Fibroblast of pulmonary artery (primary cell): ENCODE results near the gene OR8D4.

Source experiments
- DNase-seq: peaks from one replicate; pipeline ENCODE4 v3.0.0-alpha.2; 2010; ENCODE audit warnings: low read depth
- H3K4me3 ChIP-seq: replicated peaks from 2 replicates; pipeline ENCODE4 v1.5.1; 2011; ENCODE audit warnings: low read depth, mild to moderate bottlenecking, control low read depth, low read length, moderate library complexity
- CTCF ChIP-seq: IDR thresholded peaks from 2 replicates; pipeline ENCODE4 v1.5.1; 2011; ENCODE audit warnings: mild to moderate bottlenecking, control low read depth, low read length, inconsistent platforms; ENCODE audit errors: missing control alignments

The OR8D4 gene

GRCh38 chr11:123924027-123924426 lies 22.1 kb downstream of the OR8D4 start:
- no peak for DNase-seq
- no peak overlapping the region for H3K4me3 ChIP-seq
- no peak for TF ChIP-seq CTCF

GRCh38 chr11:123939317-123939716 lies 37.4 kb downstream of the OR8D4 start, which contains the start of gene OR4D5:
Gene OR4D5, plus strand, starts transcription at chr11:123939617. Its CDS starts 0 bp downstream, at chr11:123939617.
- H3K4me3 ChIP-seq: no peak within 1 kb of the TSS
- DNase-seq: no peak
- TF ChIP-seq CTCF: no peak

- no peak for DNase-seq
- no peak for TF ChIP-seq CTCF
- no peak overlapping the region for H3K4me3 ChIP-seq
These were observed 40.4 kb downstream of the OR8D4 start for GRCh38 chr11:123942413-123942812.

GRCh38 chr11:123943738-123944137 lies 41.8 kb downstream of the OR8D4 start, which contains the start of gene OR6T1:
Gene OR6T1, minus strand, starts transcription at chr11:123943838. Its CDS starts 0 bp downstream, at chr11:123943838.
- no peak for TF ChIP-seq CTCF
- no peak within 1 kb of the TSS for H3K4me3 ChIP-seq
- no peak for DNase-seq

DNA sequence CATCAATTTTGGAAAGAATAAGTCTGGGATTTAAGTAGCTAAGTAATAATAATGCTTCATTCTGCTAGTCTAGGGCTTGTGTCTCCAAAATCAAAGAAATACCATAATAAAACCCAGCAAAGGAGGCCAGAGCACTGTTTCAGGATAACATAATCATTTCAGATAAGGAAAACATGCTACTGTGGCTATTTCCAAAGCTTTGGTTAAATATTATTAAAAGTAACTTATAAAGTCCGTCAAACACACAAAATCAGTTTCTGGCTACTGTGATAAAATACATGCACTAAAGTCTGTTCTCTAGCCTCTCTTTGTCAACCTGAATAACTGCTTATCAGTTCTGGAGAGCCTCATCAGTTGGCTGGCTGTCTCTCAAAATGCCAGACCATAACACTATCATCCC lies 43.2 kb downstream of the OR8D4 start:
- H3K4me3 ChIP-seq: no peak overlapping the region
- DNase-seq: no peak
- TF ChIP-seq CTCF: no peak

GRCh38 chr11:123956752-123957151 lies 54.8 kb downstream of the OR8D4 start:
- no peak overlapping the region for H3K4me3 ChIP-seq
- no peak for DNase-seq
- no peak for TF ChIP-seq CTCF
